ENCODE data around the gene POU6F1. TPM values are rescaled to one million over a fixed set of nuclear protein-coding genes. Genes with fewer than 3 reads are reported as not detected.

POU6F1 gene
- total and polyA plus RNA-seq, 2 experiments from 2014 or later: 3.2 to 6.3 TPM

DNA sequence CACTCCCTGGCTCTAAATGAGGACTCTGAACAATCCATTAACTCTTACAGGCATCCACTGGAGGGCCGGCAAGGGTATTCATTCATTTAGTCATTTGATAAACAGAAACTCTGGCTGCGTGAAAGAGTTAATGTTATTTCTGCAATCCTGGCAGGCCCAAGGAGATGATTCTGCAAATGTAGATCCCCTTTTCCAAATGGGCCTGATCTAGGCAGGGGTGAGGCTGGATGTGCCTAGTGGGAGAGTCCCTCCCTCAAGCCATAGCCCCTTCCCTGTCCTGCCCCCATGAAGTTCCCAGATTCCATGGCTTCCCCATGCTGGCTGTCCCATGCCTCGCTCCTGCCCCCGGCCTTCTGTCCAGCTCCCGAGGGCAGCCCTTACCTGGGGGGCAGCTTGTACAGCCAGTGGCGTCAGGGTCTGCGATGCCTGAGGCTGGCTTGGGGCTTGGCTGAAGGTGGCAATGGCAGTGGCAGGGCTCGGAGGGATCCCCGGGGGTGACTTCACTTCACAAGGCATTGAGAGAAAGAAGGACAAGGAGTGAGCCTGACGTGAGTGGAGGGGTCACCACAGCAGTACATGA is 18.4 kb downstream of the POU6F1 start:
- no peaks in the 10 kb centered on the region for H3K79me2 ChIP-seq
- H4K20me1 ChIP-seq (ENCODE audit: insufficient read depth, poor library complexity, severe bottlenecking): no peaks in the 10 kb centered on the region
- H3K27ac ChIP-seq: no peak overlapping the region
- WGBS (ENCODE audit: low lambda C conversion rate, missing lambda C conversion rate): 96% methylated on average over 10 of the region's 10 CpGs
- H3K4me1 ChIP-seq (ENCODE audit: insufficient read depth): no peaks in the 10 kb centered on the region
- no peak overlapping the region for H3K4me2 ChIP-seq
- H3K27me3 ChIP-seq: no peaks in the 10 kb centered on the region
- no peaks in the 10 kb centered on the region for H3K36me3 ChIP-seq (replicated peaks; ENCODE audit: insufficient read depth, low read depth)
- DNase-seq (ENCODE audit: low spot score): no peak
- no peak overlapping the region for H2AFZ ChIP-seq
- no peaks in the 10 kb centered on the region for H3K9me2 ChIP-seq (replicated peaks; ENCODE audit: insufficient read depth)
- H3K4me3 ChIP-seq: no peak overlapping the region
- H3K9me3 ChIP-seq (ENCODE audit: low read depth): no peaks in the 10 kb centered on the region
- no peak for TF ChIP-seq EZH2 (IDR thresholded peaks at IDR 0.05; ENCODE audit: borderline replicate concordance)
- no peak for TF ChIP-seq EZH2phosphoT487 (IDR thresholded peaks at IDR 0.05; ENCODE audit: low read depth, severe bottlenecking, unreplicated experiment)
- TF ChIP-seq, protein P1, sequence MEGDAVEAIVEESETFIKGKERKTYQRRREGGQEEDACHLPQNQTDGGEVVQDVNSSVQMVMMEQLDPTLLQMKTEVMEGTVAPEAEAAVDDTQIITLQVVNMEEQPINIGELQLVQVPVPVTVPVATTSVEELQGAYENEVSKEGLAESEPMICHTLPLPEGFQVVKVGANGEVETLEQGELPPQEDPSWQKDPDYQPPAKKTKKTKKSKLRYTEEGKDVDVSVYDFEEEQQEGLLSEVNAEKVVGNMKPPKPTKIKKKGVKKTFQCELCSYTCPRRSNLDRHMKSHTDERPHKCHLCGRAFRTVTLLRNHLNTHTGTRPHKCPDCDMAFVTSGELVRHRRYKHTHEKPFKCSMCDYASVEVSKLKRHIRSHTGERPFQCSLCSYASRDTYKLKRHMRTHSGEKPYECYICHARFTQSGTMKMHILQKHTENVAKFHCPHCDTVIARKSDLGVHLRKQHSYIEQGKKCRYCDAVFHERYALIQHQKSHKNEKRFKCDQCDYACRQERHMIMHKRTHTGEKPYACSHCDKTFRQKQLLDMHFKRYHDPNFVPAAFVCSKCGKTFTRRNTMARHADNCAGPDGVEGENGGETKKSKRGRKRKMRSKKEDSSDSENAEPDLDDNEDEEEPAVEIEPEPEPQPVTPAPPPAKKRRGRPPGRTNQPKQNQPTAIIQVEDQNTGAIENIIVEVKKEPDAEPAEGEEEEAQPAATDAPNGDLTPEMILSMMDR (IDR thresholded peaks at IDR 0.05; ENCODE audit: poor library complexity): no peak

DNA sequence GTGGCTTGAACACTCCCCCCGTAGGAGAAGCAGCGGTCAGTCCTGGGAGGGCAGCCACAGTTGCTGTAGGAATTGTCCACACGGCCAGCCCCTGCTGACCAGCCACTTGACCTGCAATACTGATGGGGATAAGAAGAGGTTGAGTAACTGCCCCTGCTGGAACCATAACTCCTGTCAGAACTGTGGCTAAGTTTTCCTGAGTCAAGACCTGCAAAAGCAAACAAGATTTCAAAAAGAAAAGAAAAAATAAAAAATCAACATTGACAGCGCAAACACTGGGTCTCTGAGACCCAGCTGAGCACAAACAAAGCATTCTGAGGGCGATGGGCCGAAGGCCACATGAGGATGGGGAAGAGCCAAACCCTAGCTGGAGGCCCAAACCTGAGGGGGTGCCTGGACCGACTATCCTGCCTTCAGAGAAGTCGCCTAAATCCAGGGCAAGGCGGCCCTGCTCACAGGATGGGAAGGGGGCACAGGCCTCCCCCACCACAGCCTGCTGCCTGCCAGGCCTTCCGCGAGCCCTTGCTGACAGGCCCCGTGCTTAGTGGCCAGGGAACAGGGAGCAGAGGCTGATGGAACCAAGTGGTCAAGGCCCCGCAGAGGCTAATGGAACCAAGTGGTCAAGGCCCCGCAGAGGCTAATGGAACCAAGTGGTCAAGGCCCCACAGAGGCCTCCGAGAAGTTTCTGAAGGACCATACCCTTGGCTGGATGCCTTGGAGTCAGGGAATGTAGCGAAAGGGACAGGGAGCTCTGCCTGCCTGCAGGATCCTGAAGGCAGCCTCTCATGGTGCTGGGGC is 19.1 kb downstream of the POU6F1 start:
- Histone ChIP-seq H3K4me1 (ENCODE audit: insufficient read depth) (no peaks in the 10 kb centered on the region), H2AFZ (no peak overlapping the region), H3K36me3 (replicated peaks; ENCODE audit: insufficient read depth, low read depth) (no peaks in the 10 kb centered on the region), H3K9me2 (replicated peaks; ENCODE audit: insufficient read depth) (no peaks in the 10 kb centered on the region), H3K27me3 (no peaks in the 10 kb centered on the region), H3K27ac (no peak overlapping the region), H3K4me3 (no peak overlapping the region), H4K20me1 (ENCODE audit: insufficient read depth, poor library complexity, severe bottlenecking) (no peaks in the 10 kb centered on the region), H3K4me2 (no peak overlapping the region), H3K9me3 (ENCODE audit: low read depth) (no peaks in the 10 kb centered on the region), H3K79me2 (no peaks in the 10 kb centered on the region)
- 80% methylated on average over 16 of the region's 16 CpGs for WGBS (ENCODE audit: low lambda C conversion rate, missing lambda C conversion rate)
- TF ChIP-seq, protein P1 (IDR thresholded peaks at IDR 0.05; ENCODE audit: poor library complexity): no peak
- TF ChIP-seq EZH2phosphoT487 (IDR thresholded peaks at IDR 0.05; ENCODE audit: low read depth, severe bottlenecking, unreplicated experiment) (no peak), EZH2 (IDR thresholded peaks at IDR 0.05; ENCODE audit: borderline replicate concordance) (no peak)
- no peak for DNase-seq (ENCODE audit: low spot score)

GRCh38 chr12:51197736-51198567 is 19.9 kb downstream of the POU6F1 start:
- WGBS (ENCODE audit: low lambda C conversion rate, missing lambda C conversion rate): 95% methylated on average over 35 of the region's 38 CpGs
- Histone ChIP-seq H3K79me2 (no peaks in the 10 kb centered on the region), H3K4me2 (no peak overlapping the region), H3K9me3 (ENCODE audit: low read depth) (no peaks in the 10 kb centered on the region), H4K20me1 (ENCODE audit: insufficient read depth, poor library complexity, severe bottlenecking) (no peaks in the 10 kb centered on the region), H2AFZ (no peak overlapping the region), H3K9me2 (replicated peaks; ENCODE audit: insufficient read depth) (no peaks in the 10 kb centered on the region), H3K27ac (no peak overlapping the region), H3K36me3 (replicated peaks; ENCODE audit: insufficient read depth, low read depth) (no peaks in the 10 kb centered on the region), H3K4me1 (ENCODE audit: insufficient read depth) (no peaks in the 10 kb centered on the region), H3K4me3 (no peak overlapping the region), H3K27me3 (no peaks in the 10 kb centered on the region)
- DNase-seq (ENCODE audit: low spot score): no peak
- TF ChIP-seq EZH2phosphoT487 (IDR thresholded peaks at IDR 0.05; ENCODE audit: low read depth, severe bottlenecking, unreplicated experiment) (no peak), EZH2 (IDR thresholded peaks at IDR 0.05; ENCODE audit: borderline replicate concordance) (no peak)
- TF ChIP-seq, protein P1 (IDR thresholded peaks at IDR 0.05; ENCODE audit: poor library complexity): no peak

Data from hepatocyte (in vitro differentiated cells).